ENCODE results near the gene DCANP1. TPM values are rescaled to one million over a fixed set of nuclear protein-coding genes. Genes with fewer than 3 reads are reported as not detected.

Gene DCANP1
- total and polyA plus RNA-seq, 4 donors, result 0.05 TPM; not detected in 3

GRCh38 chr5:135428586-135428985 lies 18.6 kb downstream of the DCANP1 start:
- no peak overlapping the region for H3K4me3 ChIP-seq (ENCODE audit: low read depth in 1 of 3, low read length in 3 of 3)
- TF ChIP-seq YY1 (IDR thresholded peaks at IDR 0.05) (no peak), EGR1 (IDR thresholded peaks at IDR 0.05; ENCODE audit: low read depth in 2 of 2) (no peak), REST (IDR thresholded peaks at IDR 0.05) (no peak), MAX (IDR thresholded peaks at IDR 0.05) (no peak), HNF4A (conservative IDR thresholded peaks at IDR 0.05) (no peak), RXRA (IDR thresholded peaks at IDR 0.05) (no peak), RAD21 (IDR thresholded peaks at IDR 0.05) (no peak), FOXA2 (IDR thresholded peaks at IDR 0.05) (no peak), ATF3 (IDR thresholded peaks at IDR 0.05) (no peak), GABPA (IDR thresholded peaks at IDR 0.05 in 1 of 2, conservative IDR thresholded peaks at IDR 0.05 in 1 of 2) (no peak), JUND (IDR thresholded peaks at IDR 0.05) (no peak), NR2F2 (IDR thresholded peaks at IDR 0.05) (no peak), CTCF (IDR thresholded peaks at IDR 0.05; ENCODE audit: low read depth, low read length, missing input control) (no peak)
- WGBS, result 86% methylated on average over 1 of the region's 1 CpG
- no peak overlapping the region for H3K9ac ChIP-seq (ENCODE audit: low read depth in 1 of 2, low read length in 2 of 2)
- H3K9me3 ChIP-seq (ENCODE audit: control insufficient read depth in 4 of 4, low read length in 3 of 4), result peaks cover 0 to 12% (median 7%) of the 10 kb centered on the region in 4 donors
- H3K27me3 ChIP-seq (ENCODE audit: control insufficient read depth in 4 of 4, insufficient read depth in 4 of 4, low read length in 3 of 4), result no peaks in the 10 kb centered on the region
- H3K4me1 ChIP-seq (ENCODE audit: control insufficient read depth in 4 of 4, insufficient read depth in 4 of 4, low read length in 3 of 4), result no peaks in the 10 kb centered on the region
- no peaks in the 10 kb centered on the region for H3K36me3 ChIP-seq (ENCODE audit: control insufficient read depth in 4 of 4, insufficient read depth in 3 of 4, low read depth in 1 of 4, low read length in 3 of 4)
- DNase-seq (ENCODE audit: low spot score), result no peak
- H3K27ac ChIP-seq (ENCODE audit: low read depth in 1 of 2, low read length in 2 of 2), result no peak overlapping the region

- H3K36me3 ChIP-seq (ENCODE audit: control insufficient read depth in 4 of 4, insufficient read depth in 3 of 4, low read depth in 1 of 4, low read length in 3 of 4), result no peaks in the 10 kb centered on the region
- H3K4me3 ChIP-seq (ENCODE audit: low read depth in 1 of 3, low read length in 3 of 3), result no peak overlapping the region
- H3K9ac ChIP-seq (ENCODE audit: low read depth in 1 of 2, low read length in 2 of 2), result no peak overlapping the region
- H3K27ac ChIP-seq (ENCODE audit: low read depth in 1 of 2, low read length in 2 of 2), result no peak overlapping the region
- WGBS, result 56% methylated on average over 7 of the region's 7 CpGs
- peaks cover 0 to 12% (median 7%) of the 10 kb centered on the region in 4 donors for H3K9me3 ChIP-seq (ENCODE audit: control insufficient read depth in 4 of 4, low read length in 3 of 4)
- H3K27me3 ChIP-seq (ENCODE audit: control insufficient read depth in 4 of 4, insufficient read depth in 4 of 4, low read length in 3 of 4), result peaks cover 0 to 4% (median 0%) of the 10 kb centered on the region in 4 donors
- H3K4me1 ChIP-seq (ENCODE audit: control insufficient read depth in 4 of 4, insufficient read depth in 4 of 4, low read length in 3 of 4), result no peaks in the 10 kb centered on the region
- peak; percentile 66 to 81 for TF ChIP-seq RAD21 (IDR thresholded peaks at IDR 0.05)
- peak; percentile 64 for TF ChIP-seq CTCF (IDR thresholded peaks at IDR 0.05; ENCODE audit: low read depth, low read length, missing input control)
- TF ChIP-seq SP1 (IDR thresholded peaks at IDR 0.05), result no peak
- no peak for DNase-seq (ENCODE audit: low spot score)
Measured at GRCh38 chr5:135426102-135427082, 20.8 kb downstream of the DCANP1 start.
